NCI-H2196 (cell line): Measurements from ENCODE around the gene CNPY2.
"Not testable (repeated sequence)": the region's sequence is repeated elsewhere in the genome, so short reads cannot be mapped to it uniquely, and the experiment has no call there.

Experiments used
- DNase-seq: peaks from one replicate; lab custom pipeline; 2025; ENCODE audit not compliant: unreplicated experiment; lab: John Stamatoyannopoulos, UW

CNPY2 gene

GRCh38 chr12:56298828-56299227, 17.0 kb downstream of the CNPY2 start:
- DNase-seq: no peak

GRCh38 chr12:56297400-56297799, 18.4 kb downstream of the CNPY2 start:
- no peak for DNase-seq

GRCh38 chr12:56296295-56296694, 19.5 kb downstream of the CNPY2 start:
- DNase-seq: no peak

GRCh38 chr12:56293795-56294194, 22.0 kb downstream of the CNPY2 start:
- no peak for DNase-seq

GRCh38 chr12:56288705-56289387, 26.9 kb downstream of the CNPY2 start:
- DNase-seq: no peak

GRCh38 chr12:56286044-56286830, 29.6 kb downstream of the CNPY2 start:
- no peak for DNase-seq

GRCh38 chr12:56284263-56284662, 31.5 kb downstream of the CNPY2 start:
- not testable (repeated sequence) for DNase-seq

GRCh38 chr12:56282579-56282978, 33.2 kb downstream of the CNPY2 start:
- DNase-seq: no peak

- DNase-seq: no peak
These were observed 33.8 kb downstream of the CNPY2 start for GRCh38 chr12:56282030-56282429.

- DNase-seq: no peak
These were observed 34.9 kb downstream of the CNPY2 start for GRCh38 chr12:56280849-56281248.

GRCh38 chr12:56278905-56279304, 36.9 kb downstream of the CNPY2 start:
- DNase-seq: no peak

- DNase-seq: no peak
These were observed 41.5 kb downstream of the CNPY2 start for GRCh38 chr12:56274299-56274698.

GRCh38 chr12:56272468-56272867, 43.3 kb downstream of the CNPY2 start:
- DNase-seq: not testable (repeated sequence)

- DNase-seq: no peak
These were observed 44.8 kb downstream of the CNPY2 start for GRCh38 chr12:56271031-56271430.

GRCh38 chr12:56267443-56268071, 48.2 kb downstream of the CNPY2 start:
- DNase-seq: peak; percentile 21

GRCh38 chr12:56266693-56267442, 48.9 kb downstream of the CNPY2 start, which contains the start of gene COQ10A:
Gene COQ10A (plus strand): TSS chr12:56266942. CDS start chr12:56267119, 177 bp downstream.
- DNase-seq: peak; percentile 93

GRCh38 chr12:56266068-56266692, 49.6 kb downstream of the CNPY2 start:
- DNase-seq: not testable (repeated sequence)

- DNase-seq: not testable (repeated sequence)
These were observed 52.8 kb downstream of the CNPY2 start for GRCh38 chr12:56262955-56263354.

- DNase-seq: no peak
These were observed 54.1 kb downstream of the CNPY2 start for GRCh38 chr12:56261503-56262232.

GRCh38 chr12:56260921-56261320, 54.9 kb downstream of the CNPY2 start:
- DNase-seq: no peak
